ENCODE data around the gene ZNF341.
"Not testable (repeated sequence)": the region's sequence is repeated elsewhere in the genome, so short reads cannot be mapped to it uniquely, and the experiment has no call there.

ZNF341 gene

GRCh38 chr20:33727806-33728205, 4.0 kb upstream of the ZNF341 start:
- no peak for DNase-seq (ENCODE audit: insufficient read length, low spot score)
- no peak for FAIRE-seq

- no peak for DNase-seq (ENCODE audit: insufficient read length, low spot score)
- FAIRE-seq: no peak
Observed at GRCh38 chr20:33728463-33728862, 3.3 kb upstream of the ZNF341 start.

- DNase-seq (ENCODE audit: insufficient read length, low spot score) (no peak), FAIRE-seq (no peak)
Observed at GRCh38 chr20:33729101-33729500, 2.7 kb upstream of the ZNF341 start.

- FAIRE-seq (no peak), DNase-seq (ENCODE audit: insufficient read length, low spot score) (no peak)
Observed at GRCh38 chr20:33730946-33731692, 677 bp upstream of the ZNF341 start.

- no peak for FAIRE-seq
- DNase-seq (ENCODE audit: insufficient read length, low spot score): no peak
Observed at GRCh38 chr20:33732166-33732970, 572 bp downstream of the ZNF341 start.

GRCh38 chr20:33733654-33734576, 2.1 kb downstream of the ZNF341 start:
- DNase-seq (ENCODE audit: insufficient read length, low spot score): peak; percentile 60
- FAIRE-seq: peak; percentile 48

- no peak for FAIRE-seq
- no peak for DNase-seq (ENCODE audit: insufficient read length, low spot score)
Observed at GRCh38 chr20:33736962-33737361, 5.2 kb downstream of the ZNF341 start.

GRCh38 chr20:33739493-33739892, 7.7 kb downstream of the ZNF341 start:
- FAIRE-seq (no peak), DNase-seq (ENCODE audit: insufficient read length, low spot score) (no peak)

- FAIRE-seq: no peak
Observed at GRCh38 chr20:33740189-33740588, 8.4 kb downstream of the ZNF341 start.

GRCh38 chr20:33744181-33744580, 12.4 kb downstream of the ZNF341 start:
- FAIRE-seq (no peak), DNase-seq (ENCODE audit: insufficient read length, low spot score) (no peak)

More at GRCh38 chr20:33740189-33740588, 8.4 kb downstream of the ZNF341 start:
- DNase-seq (ENCODE audit: insufficient read length, low spot score): no peak

- no peak for FAIRE-seq
- no peak for DNase-seq (ENCODE audit: insufficient read length, low spot score)
Observed at GRCh38 chr20:33744773-33745385, 13.1 kb downstream of the ZNF341 start.

- no peak for FAIRE-seq
- DNase-seq (ENCODE audit: insufficient read length, low spot score): no peak
Observed at GRCh38 chr20:33746325-33746998, 14.7 kb downstream of the ZNF341 start.

GRCh38 chr20:33751775-33752174, 20.0 kb downstream of the ZNF341 start:
- DNase-seq (ENCODE audit: insufficient read length, low spot score) (no peak), FAIRE-seq (no peak)

- no peak for DNase-seq (ENCODE audit: insufficient read length, low spot score)
- FAIRE-seq: peak; percentile 44
Observed at GRCh38 chr20:33753143-33753542, 21.3 kb downstream of the ZNF341 start.

GRCh38 chr20:33753763-33754162, 22.0 kb downstream of the ZNF341 start:
- peak; percentile 54 for FAIRE-seq
- no peak for DNase-seq (ENCODE audit: insufficient read length, low spot score)

- FAIRE-seq; DNase-seq (ENCODE audit: insufficient read length, low spot score): not testable (repeated sequence)
Observed at GRCh38 chr20:33755936-33756490, 24.2 kb downstream of the ZNF341 start.

- no peak for DNase-seq (ENCODE audit: insufficient read length, low spot score)
- FAIRE-seq: no peak
Observed at GRCh38 chr20:33757046-33757445, 25.2 kb downstream of the ZNF341 start.

- DNase-seq (ENCODE audit: insufficient read length, low spot score) (no peak), FAIRE-seq (no peak)
Observed at GRCh38 chr20:33757458-33757857, 25.7 kb downstream of the ZNF341 start.

GRCh38 chr20:33761698-33762250, 30.0 kb downstream of the ZNF341 start:
- FAIRE-seq (no peak), DNase-seq (ENCODE audit: insufficient read length, low spot score) (no peak)
